NCI-H1694 treated with DMSO at 0.1 percent for 48 hours (cell line): ENCODE data around the gene PTPRE.

ENCODE experiments used
- DNase-seq: peaks from one replicate; lab custom pipeline; 2025; lab: John Stamatoyannopoulos, UW

Gene PTPRE

DNA sequence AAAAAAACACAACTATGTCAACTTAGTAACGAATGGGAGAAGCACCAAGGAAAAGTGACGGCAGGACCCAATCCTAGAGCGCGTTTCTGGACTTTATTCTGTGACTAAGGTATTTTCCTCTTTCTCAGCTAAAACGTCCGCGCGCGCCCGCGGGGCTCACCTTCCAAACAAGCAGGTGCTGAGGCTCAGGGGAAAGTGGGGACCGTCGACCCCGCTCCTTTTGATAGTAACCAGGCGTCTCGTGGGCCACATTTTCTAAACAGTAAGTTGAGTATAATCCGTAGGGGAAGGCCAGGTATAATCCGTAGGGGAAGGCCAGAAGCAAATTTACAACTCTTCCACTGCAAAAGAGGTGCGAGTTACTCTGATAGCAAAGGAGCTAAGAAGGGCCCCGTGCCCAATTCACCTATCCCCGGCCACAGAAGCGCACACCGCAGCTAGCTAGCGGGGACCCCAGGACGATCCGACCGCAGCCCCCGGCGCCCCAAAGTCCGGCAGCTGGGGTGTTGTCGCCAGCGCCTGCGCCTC, 218.6 kb downstream of the PTPRE start:
- no peak for DNase-seq

DNA sequence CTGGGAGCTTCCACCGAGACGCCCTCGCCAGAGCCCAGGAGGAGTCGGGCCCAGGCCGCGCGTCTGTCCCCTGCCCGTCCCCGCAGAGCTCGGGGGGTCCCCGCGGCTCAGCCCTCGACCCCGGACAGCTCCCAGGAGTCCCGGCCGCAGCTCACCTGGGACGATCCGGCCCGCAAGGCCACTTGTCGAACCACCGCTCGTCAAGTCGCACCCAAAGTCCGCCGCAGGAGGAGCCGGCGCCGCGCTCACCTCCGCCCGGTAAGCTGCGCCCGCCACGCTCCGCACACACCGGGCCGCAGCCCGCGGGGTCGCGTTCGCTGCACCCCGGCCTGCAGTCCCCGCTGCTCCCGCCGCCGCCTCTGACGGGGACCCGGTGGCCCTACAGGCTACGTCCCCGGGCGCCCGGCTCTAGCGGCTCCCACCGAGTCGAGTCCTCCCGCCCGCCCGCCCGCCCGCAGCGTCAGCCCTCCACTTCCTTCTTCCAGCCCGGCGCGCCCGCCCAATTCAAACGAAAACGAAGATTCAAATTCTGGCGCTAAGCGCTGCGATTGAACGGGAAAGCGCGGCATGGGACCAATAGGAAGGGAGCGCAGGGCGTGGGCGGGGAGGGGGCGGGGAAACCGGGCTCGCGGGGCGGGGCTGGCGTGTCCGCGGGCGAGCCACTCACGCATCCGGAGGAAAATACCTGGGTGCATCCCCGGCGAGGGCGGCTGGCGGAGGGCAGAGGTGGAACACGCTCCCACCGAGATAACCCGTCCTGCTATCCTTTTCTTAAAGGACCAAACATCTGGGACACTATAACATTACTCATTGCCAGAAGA, 219.3 kb downstream of the PTPRE start, which contains the start of gene MKI67:
Gene MKI67, minus strand, starts transcription at position 480 of the 821 bp plus-strand sequence. CDS start 756 bp downstream, outside the sequence.
- DNase-seq, result peak; percentile 32

DNA sequence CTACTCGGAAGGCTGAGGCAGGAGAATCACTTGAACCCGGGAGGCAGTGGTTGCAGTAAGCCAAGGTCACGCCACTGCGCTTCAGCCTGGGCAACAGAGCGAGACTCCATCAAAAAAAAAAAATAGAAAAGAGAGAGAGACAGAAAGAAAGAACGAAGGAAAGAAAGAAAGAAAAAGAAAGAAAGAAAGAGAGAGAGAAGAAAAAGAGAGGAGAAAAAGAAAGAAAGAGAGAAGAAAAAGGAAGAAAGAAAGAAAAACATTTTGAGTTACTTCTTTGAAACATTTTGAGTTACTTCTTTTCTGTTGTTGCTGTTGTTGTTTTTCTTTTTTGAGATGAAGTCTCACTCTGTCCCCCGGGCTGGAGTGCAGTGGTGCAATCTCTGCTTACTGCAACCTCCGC, 221.7 kb downstream of the PTPRE start:
- no peak for DNase-seq

DNA sequence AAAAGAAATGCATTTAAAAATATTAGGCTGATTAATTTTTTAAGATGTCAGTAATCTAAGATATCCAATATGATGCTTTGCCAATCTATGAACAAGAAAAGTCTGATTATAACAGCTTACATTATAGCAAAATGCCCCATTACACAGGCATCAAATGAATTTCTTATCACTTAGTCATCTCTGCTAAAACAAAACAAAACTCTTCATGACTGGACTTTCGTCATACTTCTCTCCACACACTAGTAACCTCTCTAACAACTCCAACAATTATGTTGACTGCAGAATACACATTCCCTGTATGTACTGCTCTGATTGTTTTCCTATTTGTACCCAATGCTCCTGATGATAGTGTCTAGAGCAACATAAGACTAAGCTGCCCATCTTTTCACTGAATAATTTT, 223.1 kb downstream of the PTPRE start:
- no peak for DNase-seq
